DMS79 treated with DMSO at 0.1 percent for 48 hours (cell line): ENCODE results near the gene FILIP1.

ENCODE experiments used
- DNase-seq: peaks from one replicate; lab custom pipeline; 2025; lab: John Stamatoyannopoulos, UW

The FILIP1 gene

DNA sequence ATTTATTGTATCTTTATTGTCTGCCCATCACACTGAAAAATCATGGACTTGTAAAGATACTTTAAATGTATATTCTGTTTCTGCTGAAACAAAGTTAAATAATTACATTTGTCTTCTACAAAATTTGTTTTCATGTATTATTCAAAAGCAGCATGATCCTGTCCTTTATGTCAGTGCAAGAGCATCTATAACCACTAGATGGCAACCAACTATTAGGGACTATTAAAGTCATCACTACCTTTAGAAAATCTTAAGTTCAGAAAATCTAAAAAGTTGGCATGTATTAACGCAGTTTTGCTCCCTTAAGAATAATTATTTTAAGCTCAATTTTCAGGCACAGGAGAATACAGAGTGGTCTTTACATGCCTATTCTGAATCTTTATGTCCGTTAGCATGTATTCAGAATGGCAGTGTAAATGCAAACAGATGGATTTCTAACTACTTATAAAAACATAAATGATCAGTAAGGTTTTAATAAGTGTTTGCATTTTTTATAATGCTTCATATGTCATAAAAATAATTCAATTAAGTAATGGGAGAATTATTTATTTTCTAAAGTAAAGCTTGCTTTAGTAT, 226.8 kb downstream of the FILIP1 start:
- DNase-seq = peak; percentile 35

DNA sequence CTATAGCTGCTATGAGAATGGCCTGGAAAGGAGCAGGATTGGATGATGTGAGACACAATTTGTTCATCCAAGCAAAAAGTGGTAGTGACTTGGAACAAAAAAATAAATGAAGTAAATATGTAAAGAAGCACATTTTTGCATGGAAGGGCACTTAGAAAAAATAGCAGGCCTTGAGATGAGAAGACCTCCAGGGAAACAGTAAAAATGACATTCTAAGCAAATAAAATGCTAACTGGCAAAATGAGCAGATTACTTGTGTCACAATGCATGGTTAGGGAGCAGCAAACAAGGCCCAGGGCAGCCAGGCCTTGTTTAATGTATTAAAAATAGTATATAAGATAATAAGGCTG, 230.2 kb downstream of the FILIP1 start:
- no peak for DNase-seq

DNA sequence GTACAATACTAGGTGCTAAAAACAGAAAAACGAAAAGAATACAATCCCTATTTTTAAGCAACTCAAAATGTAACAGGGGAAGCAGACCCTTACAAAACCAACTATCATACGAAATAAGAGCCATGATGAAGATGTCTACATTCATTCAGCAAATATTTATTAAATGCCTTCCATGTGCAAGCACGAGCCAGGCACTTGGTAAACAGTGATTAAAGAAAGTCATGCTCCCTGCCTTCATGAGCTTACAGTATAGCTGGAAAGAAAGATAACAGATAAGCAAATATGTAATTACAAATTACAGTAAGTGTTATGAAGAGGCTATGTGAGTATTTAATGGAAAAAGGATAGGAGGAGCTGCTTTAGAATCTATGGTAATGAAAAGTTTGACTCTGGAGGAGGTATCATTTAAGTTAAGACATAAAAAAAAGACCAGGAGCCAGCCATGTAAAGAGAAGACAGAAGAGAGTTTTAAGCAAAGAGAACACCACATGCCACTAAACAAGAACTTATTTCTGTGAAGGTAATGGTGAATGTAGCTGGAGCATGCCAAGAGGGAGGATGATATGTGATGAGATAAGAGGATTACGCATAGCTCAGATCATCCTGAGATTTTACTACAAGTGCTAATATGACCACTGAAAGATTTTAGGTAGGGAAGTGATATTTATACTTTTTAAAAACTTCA, 230.7 kb downstream of the FILIP1 start:
- no peak for DNase-seq

DNA sequence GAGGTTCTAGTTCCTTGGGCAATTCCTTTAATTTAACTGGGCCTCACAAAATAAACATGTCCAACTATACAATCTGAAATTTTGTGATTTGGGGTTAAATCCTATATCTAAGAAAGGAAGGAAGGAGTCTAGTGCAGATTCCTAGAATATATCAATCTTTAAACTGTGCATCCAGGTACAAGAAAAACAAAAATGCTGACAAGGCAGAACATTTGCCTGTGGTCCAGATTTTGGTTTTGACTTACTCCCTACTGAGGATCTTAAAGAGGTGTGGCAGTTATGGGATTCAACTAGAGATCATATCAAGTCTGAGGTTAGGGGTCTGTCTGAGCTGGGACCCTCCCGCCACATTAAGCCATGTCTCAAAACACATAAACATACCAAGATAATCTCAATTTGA, 232.3 kb downstream of the FILIP1 start:
- DNase-seq = no peak

DNA sequence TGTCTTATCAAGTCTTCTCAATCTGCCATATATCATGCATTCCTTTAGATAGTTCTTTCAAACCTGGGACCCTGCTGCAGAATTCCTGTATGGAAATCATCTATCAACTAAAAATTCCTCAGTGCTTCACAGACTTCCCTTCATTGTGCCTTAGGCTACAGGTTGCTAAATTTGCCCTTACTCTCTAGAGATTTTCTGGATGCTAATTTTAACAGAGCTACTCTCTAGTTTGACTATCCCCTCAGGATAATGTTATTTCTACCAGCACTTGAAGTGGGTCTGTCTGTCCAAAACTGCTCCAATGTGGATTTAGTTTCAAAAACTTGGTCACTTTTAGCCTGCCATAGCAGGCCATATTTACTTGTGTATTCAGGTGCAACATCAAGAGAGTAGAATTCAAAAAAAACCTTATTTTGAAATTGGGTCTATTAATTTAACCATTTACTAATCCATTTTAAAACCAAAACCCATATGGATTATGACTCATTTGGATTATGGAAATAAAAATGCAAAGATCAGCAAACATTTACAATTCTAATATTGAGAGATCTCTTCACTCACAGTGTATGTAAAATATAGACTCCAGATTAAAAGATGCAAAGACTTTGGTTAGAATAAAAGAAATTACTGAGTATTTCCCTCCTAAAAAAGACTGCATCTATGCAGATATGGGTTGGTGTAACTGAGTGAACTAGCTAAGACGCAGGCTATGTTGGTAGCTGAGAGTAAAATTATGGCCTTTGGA, 236.1 kb downstream of the FILIP1 start:
- no peak for DNase-seq

DNA sequence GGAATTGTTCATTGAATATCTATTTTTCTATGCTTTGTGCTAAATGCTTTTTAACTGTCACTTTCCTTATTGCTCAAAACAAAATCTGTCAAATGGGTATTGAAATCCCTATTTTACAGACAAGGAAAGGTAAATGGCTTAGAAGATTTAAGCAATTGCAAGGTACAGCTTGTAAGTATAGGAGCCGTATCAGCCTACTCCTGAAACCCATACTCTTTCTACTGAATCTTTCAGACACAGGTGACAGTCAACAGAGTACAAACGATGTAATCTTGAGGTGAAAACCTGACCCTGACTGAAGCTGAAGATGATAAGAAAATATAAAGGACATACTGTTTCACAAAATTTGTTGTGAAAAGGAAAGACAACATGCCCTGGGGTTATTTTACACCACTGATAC, 243.0 kb downstream of the FILIP1 start:
- DNase-seq = no peak

DNA sequence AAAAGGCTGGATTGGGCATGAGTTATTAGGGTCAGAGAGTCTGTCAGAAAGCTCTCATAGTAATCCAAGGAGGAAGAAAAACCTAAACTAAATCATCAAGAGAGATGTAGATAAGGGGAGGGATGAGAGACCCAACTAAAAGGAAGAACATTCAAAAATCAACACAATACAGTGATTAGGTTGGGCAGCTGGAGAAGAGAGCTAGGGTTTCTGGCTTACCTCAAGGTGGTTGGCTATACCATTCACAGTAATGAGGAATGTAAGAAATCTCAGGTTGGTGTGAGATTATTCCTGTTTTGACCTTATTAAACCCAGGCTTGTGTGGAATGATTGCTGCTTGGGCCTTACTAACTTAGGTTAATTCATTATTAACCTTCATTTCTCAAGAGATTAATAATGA, 243.8 kb downstream of the FILIP1 start:
- no peak for DNase-seq

DNA sequence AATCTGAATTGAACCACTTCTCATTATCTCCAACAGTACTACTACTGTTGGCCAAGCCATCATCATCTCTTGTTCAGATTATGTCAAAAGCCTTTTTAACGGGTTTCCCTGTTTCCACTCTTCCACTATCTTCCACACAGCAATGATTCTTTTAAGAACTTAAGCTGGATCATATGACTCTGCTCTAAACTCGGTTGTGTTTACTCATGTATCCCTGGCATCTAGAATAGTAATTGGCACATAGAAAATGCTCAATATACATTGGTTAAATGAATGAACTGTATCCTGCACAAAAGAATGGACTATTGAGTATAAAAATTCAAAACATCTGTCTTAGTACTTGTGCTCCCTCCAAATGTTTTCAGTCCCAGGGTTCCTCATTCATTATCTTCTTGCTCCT, 247.2 kb downstream of the FILIP1 start:
- DNase-seq = no peak

DNA sequence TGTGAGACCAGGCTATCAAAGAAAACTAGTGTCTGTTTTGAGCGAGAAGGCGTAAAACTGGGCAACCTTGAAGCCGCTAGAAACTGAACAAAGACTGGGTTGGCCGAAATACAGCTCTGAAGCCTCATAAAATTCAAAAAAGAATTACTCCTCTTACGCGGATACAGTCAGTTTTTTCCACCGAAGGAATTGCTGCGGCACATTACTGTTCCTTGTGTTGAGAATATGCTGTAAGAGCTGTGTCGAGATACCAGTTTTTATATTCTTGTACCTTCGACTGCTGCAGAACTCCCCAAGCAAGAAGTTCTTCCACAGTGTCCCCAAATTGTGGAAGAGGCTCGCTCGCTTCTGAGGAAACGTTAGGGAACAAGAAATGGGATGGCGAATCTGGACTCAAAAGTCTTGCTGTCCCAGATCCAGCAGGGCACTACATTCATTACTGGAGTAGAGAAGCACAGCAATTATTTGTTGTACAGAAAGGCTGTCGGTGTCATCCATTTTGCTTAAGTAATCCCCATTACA, 249.5 kb downstream of the FILIP1 start:
- no peak for DNase-seq

DNA sequence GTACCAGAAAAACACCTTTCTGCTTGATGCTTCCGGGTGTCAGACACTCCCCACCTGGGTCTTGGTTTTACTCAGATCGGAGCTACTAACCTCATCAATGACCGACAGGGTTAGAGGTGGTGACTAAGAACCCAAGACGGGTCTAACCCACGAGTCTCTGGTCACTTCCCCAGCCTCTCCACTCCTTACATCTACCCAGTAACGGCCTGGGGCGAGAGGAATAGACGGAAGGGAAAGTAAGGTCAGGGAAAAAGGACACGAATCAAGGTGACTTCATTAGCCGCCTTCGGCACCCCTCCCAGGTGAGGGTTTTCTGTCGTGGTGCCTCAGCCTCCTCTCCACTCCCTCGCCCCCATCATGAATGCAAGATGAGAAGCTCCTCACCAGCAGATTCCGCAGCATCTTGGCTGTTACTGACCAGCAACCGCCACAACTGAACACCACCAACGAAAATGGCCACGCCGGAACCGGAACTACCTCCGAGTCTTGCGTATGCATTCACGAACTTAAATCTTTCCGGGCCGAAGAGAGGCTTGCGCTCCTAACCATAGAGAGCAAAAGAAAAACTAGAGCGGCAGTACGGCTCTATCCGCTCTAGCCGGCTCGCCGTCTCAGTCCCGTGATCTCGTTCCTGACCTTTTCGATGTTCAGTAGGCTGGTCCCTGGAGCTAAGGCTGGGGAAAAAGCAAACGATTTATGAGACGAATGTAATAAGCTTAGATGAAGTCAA, 250.1 kb downstream of the FILIP1 start, which contains the start of gene COX7A2:
Gene COX7A2 (minus strand): TSS at position 469 of the 730 bp plus-strand sequence. CDS start 67 bp downstream, at position 402.
- DNase-seq = peak; percentile 98
